NCI-H524 (cell line): ENCODE measurements around the gene RWDD2A.
"Not testable (repeated sequence)": the region's sequence is repeated elsewhere in the genome, so short reads cannot be mapped to it uniquely, and the experiment has no call there.

Experiments used
- DNase-seq, 2 experiments: peaks; one replicate each; lab custom pipeline; 2025; lab: John Stamatoyannopoulos, UW

Gene RWDD2A

DNA sequence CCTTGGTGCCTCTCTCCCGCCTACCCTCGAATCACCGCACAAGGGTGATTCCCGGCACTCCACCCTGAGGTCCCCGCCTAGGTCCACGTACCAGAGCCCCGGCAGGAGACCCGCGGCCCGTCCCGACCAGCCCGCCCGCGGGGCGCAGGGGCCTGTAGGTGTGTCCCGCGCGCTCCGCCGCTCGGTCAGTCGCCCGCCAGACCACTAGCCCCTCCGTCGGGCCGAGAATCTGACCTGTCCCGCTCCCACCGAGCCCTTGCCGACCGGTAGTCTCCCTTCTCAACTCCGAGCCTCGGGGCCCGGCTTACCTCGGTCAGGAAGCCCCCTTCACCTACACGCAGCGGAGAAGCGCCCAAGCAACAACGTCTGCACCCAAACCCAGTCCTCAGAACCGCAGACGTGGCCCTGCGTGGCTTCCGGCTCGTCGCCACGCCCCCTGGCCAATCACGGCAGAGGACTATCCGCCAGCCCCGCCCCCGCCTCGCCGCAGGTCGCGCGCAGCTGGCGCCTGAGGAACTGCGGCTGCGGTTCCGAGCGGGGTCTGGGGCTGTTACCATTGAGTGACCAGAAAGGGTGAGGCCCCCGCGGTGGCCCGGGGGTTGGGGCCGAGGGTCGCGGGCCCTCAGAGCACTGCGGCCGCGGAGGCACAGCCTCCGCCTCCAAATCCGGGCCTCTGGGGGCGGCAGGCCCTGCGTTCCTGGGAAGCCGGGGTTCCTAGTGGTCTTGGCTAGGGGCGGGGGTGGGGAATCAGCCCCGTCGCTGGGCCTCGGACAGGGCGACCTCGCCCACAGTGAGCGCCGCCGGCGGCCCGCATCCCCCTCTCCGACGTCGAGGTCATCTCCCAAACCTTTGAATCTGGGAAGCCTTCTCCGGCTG lies at the start of gene RWDD2A, which contains the start of gene PGM3:
TSS of gene RWDD2A (plus strand) at position 487 of the 876 bp plus-strand sequence. CDS start 1,095 bp downstream, outside the sequence.
TSS of gene PGM3 (minus strand) at position 395 of the 876 bp plus-strand sequence. CDS start 2,253 bp downstream, outside the sequence.
- peak; percentile 77 to 80 for DNase-seq

- no peak for DNase-seq
These were observed 42.0 kb upstream of the RWDD2A start for GRCh38 chr6:83151114-83151513.

- no peak for DNase-seq
These were observed 40.2 kb upstream of the RWDD2A start for GRCh38 chr6:83152913-83153312.

GRCh38 chr6:83153883-83154521 lies 39.2 kb upstream of the RWDD2A start:
- DNase-seq, result peak; percentile 14 to 58

GRCh38 chr6:83155794-83156193 lies 37.4 kb upstream of the RWDD2A start:
- DNase-seq, result peak in 1 of 2 experiments; percentile 42

DNA sequence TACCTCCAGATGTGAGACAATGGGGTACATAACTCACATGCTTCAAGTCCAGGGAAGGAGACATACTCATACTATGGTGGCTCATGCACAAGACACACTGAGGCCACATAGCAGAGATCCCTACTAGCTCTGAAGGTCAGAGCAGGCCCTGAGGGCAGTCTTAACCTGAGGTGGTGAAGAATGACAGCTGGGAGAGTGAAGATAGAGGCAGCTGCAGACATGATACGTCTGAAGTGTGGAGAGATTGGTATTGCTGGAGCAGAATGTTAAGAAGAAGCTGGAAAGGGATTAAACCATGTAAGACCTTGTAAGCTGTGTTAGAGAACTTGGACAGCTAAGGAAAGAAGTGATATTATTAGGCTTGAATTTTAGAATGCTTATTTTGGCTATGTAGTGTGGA lies 33.0 kb upstream of the RWDD2A start:
- DNase-seq, result peak in 1 of 2 experiments; percentile 56

GRCh38 chr6:83167726-83168278 lies 25.4 kb upstream of the RWDD2A start:
- DNase-seq, result no peak

GRCh38 chr6:83168556-83168955 lies 24.6 kb upstream of the RWDD2A start:
- no peak for DNase-seq

- DNase-seq, result no peak
These were observed 24.1 kb upstream of the RWDD2A start for GRCh38 chr6:83169106-83169505.

DNA sequence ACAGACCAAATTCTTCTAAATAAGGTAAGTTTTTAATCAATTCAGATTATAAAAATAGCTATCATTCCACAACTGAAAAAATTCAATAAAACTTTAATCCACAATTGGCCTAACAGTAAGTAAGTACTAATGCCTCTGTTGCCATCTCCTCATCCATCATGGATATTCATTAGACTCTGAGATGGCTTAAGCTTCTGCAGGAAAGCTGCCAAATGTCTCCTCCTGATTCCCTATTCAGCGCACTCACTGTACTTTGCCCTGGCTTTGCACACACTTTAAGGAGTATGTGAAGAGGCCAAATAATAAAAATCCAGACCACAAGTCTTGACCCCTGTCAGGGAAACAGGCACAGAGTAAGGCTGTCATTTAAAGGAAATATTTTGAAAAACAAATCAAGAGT lies 23.6 kb upstream of the RWDD2A start:
- DNase-seq, result peak in 1 of 2 experiments; percentile 4

- DNase-seq, result no peak
These were observed 16.9 kb upstream of the RWDD2A start for GRCh38 chr6:83176246-83176645.

- no peak for DNase-seq
These were observed 12.7 kb upstream of the RWDD2A start for GRCh38 chr6:83180426-83180950.

- DNase-seq, result no peak
These were observed 11.0 kb upstream of the RWDD2A start for GRCh38 chr6:83182114-83182513.

DNA sequence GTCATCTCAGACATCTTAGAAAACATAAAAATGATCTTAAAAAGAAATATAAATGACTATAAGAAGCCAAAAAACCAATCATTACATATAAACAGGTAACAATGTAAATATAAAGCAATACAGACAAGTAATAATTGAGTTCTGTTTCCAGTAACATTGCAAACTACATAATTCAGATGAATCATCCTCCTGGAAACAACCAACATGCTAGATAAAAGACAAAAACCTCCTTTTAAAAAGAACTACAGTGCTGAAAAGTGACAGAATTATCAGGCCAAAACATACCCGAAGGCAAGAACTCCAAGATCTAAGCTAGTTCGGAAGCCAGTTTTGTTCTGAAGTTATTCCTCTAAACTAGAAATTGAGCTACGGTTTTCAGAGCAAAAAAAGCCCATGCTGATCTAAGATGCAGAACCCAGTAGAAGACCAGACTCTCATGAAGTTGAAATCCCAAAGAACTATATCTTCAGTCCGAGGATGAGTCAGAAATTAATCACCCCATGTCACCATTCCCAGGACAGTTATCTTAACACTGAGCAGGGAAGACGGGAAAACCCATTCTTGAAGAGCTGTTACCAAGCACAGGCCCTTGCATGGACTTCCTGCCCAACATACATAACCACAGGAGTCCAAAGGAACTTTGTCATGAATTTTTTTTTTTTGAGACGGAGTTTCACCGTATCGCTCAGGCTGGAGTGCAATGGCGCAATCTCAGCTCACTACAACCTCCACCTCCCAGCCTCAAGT lies 9.9 kb upstream of the RWDD2A start:
- DNase-seq, result no peak

GRCh38 chr6:83185096-83185495 lies 8.1 kb upstream of the RWDD2A start:
- no peak for DNase-seq

GRCh38 chr6:83188501-83188900 lies 4.7 kb upstream of the RWDD2A start:
- DNase-seq, result no peak

GRCh38 chr6:83190626-83191025 lies 2.5 kb upstream of the RWDD2A start:
- no peak for DNase-seq

DNA sequence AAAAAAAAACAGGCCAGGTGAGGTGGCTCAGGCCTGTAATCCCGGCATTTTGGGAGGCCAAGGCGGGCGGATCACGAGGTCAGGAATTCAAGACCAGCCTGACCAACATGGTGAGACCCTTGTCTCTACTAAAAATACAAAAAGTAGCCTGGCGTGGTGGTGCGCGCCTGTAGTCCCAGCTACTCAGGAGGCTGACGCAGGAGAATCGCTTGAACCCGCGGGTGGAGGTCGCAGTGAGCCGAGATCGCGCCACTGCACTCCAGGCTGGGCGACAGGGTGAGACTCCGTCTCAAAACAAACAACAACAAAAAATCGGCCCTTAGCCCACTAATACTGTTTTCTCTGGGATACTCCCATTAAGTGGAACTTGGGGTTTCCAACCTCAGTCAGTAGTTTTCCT lies 1.2 kb upstream of the RWDD2A start:
- DNase-seq, result not testable (repeated sequence)

GRCh38 chr6:83192456-83192855 lies 701 bp upstream of the RWDD2A start:
- DNase-seq, result no peak

- DNase-seq, result peak in 1 of 2 experiments; percentile 45
These were observed 800 bp downstream of the RWDD2A start for GRCh38 chr6:83193747-83194566.
